HG02798 (cell line): ENCODE measurements around the gene DIP2B.
"Not testable (repeated sequence)": the region's sequence is repeated elsewhere in the genome, so short reads cannot be mapped to it uniquely, and the experiment has no call there.

ENCODE experiments used
- ATAC-seq: cut with Tn5 transposase; IDR thresholded peaks from one replicate; pipeline ENCODE4 v1.9.1; 2021; ENCODE audit warnings: mild to moderate bottlenecking; ENCODE audit not compliant: unreplicated experiment, poor library complexity

The DIP2B gene

GRCh38 chr12:50517421-50518048, 12.8 kb downstream of the DIP2B start:
- ATAC-seq = peak; percentile 67

GRCh38 chr12:50518090-50518489, 13.3 kb downstream of the DIP2B start:
- ATAC-seq = no peak

- ATAC-seq = no peak
These were observed 14.6 kb downstream of the DIP2B start for GRCh38 chr12:50519353-50519752.

DNA sequence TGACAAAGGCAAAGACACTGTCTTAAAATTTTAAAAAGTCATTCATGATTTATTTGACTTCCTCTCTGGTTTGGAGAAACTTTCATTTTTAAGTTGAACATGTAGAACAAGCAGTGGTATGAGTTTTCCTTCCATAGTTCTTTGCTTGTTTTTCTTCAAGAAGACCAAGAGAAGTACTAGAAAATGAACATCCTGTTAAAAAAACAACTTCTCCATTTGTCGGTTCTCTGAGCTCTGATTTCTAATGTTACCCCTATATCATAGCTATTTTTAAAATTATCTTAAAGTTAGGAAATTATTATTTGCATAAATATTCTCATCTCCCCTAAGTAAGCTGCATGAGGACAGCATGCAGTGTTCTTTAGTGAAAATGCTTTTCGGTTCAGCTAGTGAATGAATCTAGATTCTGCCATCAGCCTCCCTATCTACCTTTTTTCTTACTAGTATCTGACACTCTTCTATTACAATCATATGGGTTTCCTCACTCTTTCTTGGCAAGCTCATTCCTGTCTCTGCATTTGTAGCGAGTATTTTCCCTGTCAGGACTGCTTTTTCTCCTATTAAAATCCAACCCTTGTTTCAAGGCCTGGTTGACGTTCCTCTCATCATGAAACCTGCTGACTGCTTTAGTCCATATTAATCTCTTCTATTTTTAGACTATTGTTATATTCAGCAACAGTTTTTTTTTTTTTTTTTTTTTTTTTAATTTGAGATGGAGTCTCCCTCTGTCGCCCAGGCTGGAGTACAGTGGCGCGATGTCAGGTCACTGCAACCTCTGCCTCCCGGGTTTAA, 15.8 kb downstream of the DIP2B start:
- ATAC-seq = no peak

GRCh38 chr12:50521781-50522180, 17.0 kb downstream of the DIP2B start:
- ATAC-seq = not testable (repeated sequence)

DNA sequence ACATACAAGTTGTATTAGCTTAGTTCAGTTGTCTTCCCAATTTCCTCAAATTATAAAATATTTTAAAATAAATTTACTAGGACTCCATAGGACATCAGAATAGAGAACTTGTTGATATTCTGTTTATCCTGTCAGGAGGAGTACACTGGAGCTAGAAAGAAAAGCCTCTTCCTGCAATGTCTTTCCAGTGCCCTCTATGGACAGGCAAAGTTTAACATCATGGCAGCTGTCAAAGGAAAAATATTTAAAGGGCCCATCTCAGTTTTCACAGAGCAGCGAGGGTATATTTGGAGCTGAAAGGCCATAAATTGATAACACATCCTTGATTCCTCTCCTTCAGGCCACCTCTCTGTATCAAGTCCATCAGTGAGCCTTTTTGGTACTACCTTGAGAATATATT, 19.0 kb downstream of the DIP2B start:
- ATAC-seq = no peak

- no peak for ATAC-seq
These were observed 19.8 kb downstream of the DIP2B start for GRCh38 chr12:50524621-50525020.

- no peak for ATAC-seq
These were observed 20.6 kb downstream of the DIP2B start for GRCh38 chr12:50525422-50525821.

DNA sequence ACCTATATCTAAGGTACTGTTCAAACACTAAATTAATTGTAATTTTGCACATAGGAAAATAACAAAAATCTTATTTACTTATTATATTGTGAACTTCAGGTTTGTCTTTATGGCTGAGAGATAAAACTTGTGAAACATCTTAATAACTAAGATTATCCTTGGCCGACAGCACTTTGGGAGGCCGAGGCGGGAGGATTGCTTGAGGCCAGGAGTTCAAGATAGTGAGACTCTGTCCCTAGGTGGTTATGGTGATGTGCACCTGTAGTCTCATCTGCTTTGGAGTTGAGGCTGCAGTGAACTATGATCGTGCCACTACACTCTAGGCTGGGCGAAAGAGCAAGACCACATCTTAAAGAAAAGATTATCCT, 22.6 kb downstream of the DIP2B start:
- no peak for ATAC-seq

DNA sequence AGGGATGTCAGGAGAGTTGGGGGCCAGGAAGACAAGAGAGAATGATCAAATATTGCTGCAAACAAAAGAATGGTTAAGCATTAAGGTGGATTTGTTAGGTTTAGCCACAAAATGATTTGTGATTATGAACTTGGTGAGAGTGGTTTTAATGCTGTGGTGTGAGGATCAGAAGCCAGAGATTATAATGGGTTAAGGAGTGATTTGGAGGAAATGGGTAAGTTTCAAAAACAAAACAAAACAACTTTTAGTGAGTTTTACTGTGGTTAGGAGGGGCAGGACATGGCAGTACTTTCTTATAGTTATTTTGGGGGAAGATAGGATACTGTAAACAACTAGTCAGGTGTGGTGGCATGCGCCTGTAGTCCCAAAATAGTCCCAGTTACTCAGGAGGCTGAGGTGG, 24.0 kb downstream of the DIP2B start:
- no peak for ATAC-seq

- no peak for ATAC-seq
These were observed 24.6 kb downstream of the DIP2B start for GRCh38 chr12:50529345-50529744.

DNA sequence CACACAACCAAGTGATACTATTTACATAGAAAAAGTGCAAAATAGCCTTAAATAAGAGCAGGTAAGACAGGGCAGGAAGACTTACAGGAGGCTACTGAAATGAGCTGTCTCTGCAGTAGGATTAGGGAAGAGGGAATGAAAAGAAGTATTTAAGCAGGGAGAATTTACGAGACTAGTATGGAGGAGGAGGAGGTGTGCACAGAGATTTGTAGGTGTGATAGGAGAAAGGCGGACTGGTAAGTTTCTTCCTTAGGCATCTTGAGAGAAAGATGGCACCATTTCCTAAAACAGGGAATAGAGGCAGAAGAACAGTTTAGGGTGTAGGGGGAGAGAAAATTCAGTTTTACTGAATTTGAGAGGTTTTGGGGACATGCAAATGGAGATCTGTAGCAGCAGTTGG, 25.7 kb downstream of the DIP2B start:
- no peak for ATAC-seq

DNA sequence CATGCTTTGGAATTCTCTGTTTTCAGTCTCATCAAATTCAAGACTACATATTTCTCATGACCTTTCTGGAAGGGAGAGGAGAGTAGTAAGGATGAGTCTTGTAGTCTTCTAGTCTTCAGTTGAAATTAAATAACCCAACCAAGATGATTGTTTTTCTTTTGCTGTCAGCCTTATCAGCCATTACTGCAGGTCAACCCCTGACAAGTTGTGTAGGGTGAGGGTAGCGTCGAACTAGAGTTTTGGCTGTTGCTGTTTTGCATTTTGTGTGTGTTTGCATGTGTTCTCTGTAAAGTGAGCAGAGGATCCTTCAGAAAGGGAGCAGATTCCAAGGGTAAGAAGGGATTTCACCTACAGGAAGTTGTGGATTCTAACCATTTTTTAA, 28.4 kb downstream of the DIP2B start:
- ATAC-seq = no peak

GRCh38 chr12:50533971-50534370, 29.2 kb downstream of the DIP2B start:
- ATAC-seq = no peak

DNA sequence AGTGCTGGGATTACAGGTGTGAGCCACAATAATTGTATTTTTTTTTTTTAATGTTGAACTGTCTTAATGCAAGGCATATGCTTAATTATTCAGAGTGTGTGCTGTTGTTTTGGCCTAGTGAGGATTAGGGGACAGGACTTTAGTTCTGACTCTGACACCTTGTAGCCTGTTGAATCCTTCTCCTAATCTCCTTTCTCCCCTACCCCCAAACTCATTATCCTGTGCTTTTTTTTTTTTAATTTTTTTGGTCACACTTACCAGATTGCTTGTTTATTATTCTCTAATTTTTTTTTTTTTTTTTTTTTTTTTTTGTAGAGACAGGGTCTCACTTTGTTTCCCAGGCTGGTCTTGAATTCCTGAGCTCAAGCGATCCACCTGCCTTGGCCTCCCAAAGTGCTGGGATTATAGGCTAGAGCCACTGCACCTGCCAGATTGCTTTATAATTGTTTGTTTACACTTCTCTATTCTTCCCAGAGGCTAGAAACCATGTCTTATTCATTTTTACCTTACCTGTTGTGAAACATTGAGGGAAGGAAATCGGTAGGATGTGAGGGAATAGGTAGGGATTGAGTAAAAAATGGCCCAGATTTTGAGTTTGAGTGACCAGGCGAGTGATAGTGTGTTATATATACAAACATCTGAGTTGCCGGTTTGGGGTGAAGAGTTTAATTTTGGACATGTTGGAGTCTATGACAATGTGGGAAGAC, 32.2 kb downstream of the DIP2B start:
- ATAC-seq = no peak

- ATAC-seq = no peak
These were observed 32.7 kb downstream of the DIP2B start for GRCh38 chr12:50537538-50537919.

DNA sequence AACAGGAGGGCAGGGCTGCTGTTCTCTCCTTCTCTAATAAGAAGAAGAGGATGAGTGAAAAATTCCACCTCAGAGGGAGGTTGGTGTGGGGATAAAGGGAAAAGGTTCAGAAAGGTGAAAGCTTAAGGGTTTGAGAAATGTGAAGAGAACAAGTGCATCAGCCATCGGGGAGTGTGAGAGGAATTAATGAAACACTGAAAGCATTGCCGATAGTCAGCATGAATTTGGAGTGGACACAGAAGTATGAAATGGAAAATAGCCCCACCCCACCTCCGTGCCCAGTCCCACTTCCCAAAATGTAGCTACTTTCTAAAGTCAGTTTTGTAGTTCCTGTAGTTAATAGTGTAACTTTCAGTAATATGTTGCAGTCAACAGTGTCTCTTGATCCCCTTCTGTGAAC, 33.4 kb downstream of the DIP2B start:
- no peak for ATAC-seq

GRCh38 chr12:50541139-50541538, 36.4 kb downstream of the DIP2B start:
- no peak for ATAC-seq

DNA sequence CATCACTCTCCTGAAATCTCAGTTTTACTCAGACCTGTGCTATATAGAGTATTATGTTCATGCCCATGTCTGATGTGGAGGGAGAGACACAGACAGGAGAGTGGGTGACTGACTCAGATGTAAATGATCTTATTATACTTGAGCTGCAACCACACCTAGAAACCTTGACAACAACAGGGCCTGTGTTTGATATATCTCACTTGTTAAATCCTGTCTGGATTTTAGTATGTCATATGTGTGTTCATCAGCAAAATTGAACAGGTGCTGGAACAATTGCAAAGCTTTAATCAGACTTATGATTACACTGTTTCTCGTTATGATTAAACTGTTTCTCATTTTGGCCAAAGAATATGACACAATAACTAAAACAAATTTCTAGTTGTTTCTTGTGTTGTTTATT, 37.7 kb downstream of the DIP2B start:
- ATAC-seq = no peak

GRCh38 chr12:50543188-50543587, 38.4 kb downstream of the DIP2B start:
- not testable (repeated sequence) for ATAC-seq

GRCh38 chr12:50545213-50545612, 40.4 kb downstream of the DIP2B start:
- no peak for ATAC-seq

GRCh38 chr12:50545786-50546185, 41.0 kb downstream of the DIP2B start:
- no peak for ATAC-seq
